Measurements from ENCODE around the gene TEDC1. TPM values are rescaled to one million over a fixed set of nuclear protein-coding genes. Genes with fewer than 3 reads are reported as not detected.

Gene TEDC1, protein sequence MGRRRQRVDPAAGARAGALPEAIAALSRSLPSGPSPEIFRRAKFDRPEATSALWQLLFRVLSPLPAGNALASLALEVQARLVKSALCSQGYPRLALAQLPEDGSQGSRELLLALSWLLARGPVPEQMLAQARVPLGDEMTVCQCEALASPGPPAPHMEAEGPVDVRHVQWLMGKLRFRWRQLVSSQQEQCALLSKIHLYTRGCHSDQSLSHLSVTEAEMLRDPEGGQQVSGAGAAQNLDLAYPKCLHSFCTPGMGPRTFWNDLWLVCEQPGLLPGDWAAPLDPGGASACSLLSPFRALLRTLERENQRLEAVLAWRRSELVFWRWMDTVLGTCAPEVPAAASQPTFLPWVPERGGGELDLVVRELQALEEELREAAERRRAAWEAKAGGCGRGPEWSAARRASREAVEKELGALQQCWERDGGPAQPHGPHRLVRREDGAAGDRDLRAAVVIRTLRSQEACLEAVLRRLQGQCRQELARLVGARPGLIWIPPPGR
- total RNA-seq = 10 to 100 TPM in 1 of 4 donors, 1 to 10 TPM in 3; 7.1 to 12.8 (median 7.6) TPM

DNA sequence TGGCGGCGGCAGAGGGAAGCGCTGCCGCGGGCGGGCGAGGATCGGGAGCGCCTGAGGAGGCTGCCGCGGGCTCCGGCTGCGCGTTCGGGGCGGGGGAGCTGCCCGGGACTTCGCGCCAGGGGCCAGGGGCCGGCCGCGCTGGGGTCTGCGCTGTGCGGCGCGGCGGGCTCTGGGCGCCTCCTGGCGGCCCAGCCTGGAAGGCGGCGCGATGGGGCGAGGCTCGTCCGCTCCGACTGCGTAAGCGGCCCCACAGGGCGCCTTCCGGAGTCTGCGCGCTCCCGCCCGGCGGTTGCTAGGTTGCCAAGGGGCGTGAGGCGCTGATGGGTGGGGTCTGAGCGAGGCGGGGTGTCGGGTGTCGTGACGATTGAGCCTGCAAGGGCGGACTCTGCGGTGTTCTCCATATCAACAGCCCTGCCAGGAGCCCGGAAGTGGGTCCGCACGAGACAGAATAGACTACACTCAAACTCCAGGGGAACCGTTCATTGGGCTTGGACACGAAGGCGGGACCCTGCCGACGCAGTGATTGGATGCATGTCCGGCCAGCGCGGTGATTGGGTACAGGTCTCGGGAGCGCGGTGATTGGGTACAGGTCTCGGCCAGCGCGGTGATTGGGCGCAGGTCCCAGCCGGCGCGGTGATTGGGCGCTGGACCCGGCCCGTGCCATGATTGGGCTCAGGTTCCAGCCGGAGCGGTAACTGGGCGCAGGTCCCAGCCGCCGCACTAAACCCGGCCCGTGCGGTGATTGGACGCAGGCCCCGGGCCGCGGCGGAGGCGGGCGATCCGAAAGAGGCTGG is at the start of gene TEDC1:
TEDC1 (plus strand) TSS at position 675 of the 794 bp plus-strand sequence. CDS start 130 bp downstream, outside the sequence.
- intact Hi-C loops (cut with DNase I) = no loop called here
- DNase-seq = peak; percentile 99
- Histone ChIP-seq H3K4me3 (peak within 1 kb of the TSS; percentile 73 to 86 (median 83)), H3K27ac (peak within 1 kb of the TSS; percentile 90 to 99 (median 96)), H3K4me1 (peaks cover 38 to 65% (median 54%) of the 10 kb centered on the region in 3 donors), H3K27me3 (peaks cover 0 to 21% (median 0%) of the 10 kb centered on the region in 4 donors), H3K36me3 (no peaks in the 10 kb centered on the region), H3K9me3 (no peaks in the 10 kb centered on the region)
- TF ChIP-seq, protein P1, sequence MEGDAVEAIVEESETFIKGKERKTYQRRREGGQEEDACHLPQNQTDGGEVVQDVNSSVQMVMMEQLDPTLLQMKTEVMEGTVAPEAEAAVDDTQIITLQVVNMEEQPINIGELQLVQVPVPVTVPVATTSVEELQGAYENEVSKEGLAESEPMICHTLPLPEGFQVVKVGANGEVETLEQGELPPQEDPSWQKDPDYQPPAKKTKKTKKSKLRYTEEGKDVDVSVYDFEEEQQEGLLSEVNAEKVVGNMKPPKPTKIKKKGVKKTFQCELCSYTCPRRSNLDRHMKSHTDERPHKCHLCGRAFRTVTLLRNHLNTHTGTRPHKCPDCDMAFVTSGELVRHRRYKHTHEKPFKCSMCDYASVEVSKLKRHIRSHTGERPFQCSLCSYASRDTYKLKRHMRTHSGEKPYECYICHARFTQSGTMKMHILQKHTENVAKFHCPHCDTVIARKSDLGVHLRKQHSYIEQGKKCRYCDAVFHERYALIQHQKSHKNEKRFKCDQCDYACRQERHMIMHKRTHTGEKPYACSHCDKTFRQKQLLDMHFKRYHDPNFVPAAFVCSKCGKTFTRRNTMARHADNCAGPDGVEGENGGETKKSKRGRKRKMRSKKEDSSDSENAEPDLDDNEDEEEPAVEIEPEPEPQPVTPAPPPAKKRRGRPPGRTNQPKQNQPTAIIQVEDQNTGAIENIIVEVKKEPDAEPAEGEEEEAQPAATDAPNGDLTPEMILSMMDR (IDR thresholded peaks at IDR 0.05) = peak; percentile 58 to 99 (median 97)
- peak in 3 of 4 donors; percentile 38 to 75 (median 62) for TF ChIP-seq POLR2A (IDR thresholded peaks at IDR 0.05)
- 0% methylated on average over 20 of the region's 94 CpGs; no CpG with 5 or more reads in 1 of the 2 donors for WGBS, 2 donors

DNA sequence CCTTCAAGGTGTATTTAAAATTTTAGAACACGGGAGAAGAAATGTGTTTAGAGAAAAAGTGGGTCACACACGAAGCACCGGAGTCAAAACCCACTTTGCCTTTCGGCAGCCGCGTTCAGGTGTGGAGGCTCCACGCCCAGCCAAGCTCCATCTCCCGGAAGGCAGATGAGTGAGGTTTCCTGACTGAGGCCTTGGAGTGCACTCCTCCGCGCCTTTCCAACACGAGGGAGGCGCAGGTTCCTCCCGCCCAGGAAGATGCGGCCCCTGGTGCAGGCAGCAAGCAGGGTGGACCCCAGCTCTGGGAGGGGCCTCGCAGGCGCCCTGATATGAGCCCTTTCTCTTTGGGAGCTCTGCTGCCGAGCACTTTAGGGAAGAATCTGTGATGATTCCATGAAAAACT is 48.9 kb upstream of the TEDC1 start:
- intact Hi-C loops (cut with DNase I) = no loop called here
- H3K27ac ChIP-seq = no peak overlapping the region
- no peaks in the 10 kb centered on the region for H3K9me3 ChIP-seq
- no peak overlapping the region for H3K4me3 ChIP-seq
- H3K36me3 ChIP-seq = peaks cover 4 to 80% (median 10%) of the 10 kb centered on the region in 3 donors
- H3K4me1 ChIP-seq = peaks cover 0 to 27% (median 0%) of the 10 kb centered on the region in 3 donors
- no peak for TF ChIP-seq POLR2A (IDR thresholded peaks at IDR 0.05)
- TF ChIP-seq, protein P1 (IDR thresholded peaks at IDR 0.05) = no peak
- DNase-seq = no peak
- H3K27me3 ChIP-seq = no peaks in the 10 kb centered on the region
- WGBS, 2 donors = 71 to 81% methylated on average over 9 to 11 of the region's 17 CpGs

DNA sequence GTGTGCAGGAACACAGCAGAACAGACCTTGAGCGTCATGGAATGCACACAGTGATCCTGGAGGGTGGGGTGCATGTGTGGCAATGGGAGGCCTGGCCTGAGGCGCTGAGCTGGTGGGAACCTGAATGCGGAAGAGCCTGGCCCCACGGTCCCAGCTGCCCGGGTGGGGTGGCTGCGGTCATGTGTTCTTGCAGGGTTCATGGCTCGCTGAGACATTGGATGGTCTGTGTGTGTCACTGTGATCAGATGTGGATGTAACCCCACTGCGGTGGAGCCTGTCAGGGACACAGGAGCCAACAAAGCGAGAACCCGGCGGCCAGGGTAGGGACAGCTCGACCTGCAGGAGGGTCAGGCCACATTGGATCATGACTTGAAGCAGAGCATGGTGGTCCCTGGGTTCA is 48.2 kb upstream of the TEDC1 start:
- WGBS, 2 donors = 74 to 80% methylated on average over 9 to 10 of the region's 12 CpGs
- Histone ChIP-seq H3K4me3 (no peak overlapping the region), H3K9me3 (no peaks in the 10 kb centered on the region), H3K27me3 (no peaks in the 10 kb centered on the region), H3K27ac (no peak overlapping the region), H3K4me1 (peaks cover 0 to 19% (median 0%) of the 10 kb centered on the region in 3 donors), H3K36me3 (peaks cover under 1 to 80% (median 10%) of the 10 kb centered on the region in 3 donors)
- intact Hi-C loops (cut with DNase I) = no loop called here
- no peak for DNase-seq
- TF ChIP-seq POLR2A (IDR thresholded peaks at IDR 0.05) = no peak
- TF ChIP-seq, protein P1 (IDR thresholded peaks at IDR 0.05) = no peak

DNA sequence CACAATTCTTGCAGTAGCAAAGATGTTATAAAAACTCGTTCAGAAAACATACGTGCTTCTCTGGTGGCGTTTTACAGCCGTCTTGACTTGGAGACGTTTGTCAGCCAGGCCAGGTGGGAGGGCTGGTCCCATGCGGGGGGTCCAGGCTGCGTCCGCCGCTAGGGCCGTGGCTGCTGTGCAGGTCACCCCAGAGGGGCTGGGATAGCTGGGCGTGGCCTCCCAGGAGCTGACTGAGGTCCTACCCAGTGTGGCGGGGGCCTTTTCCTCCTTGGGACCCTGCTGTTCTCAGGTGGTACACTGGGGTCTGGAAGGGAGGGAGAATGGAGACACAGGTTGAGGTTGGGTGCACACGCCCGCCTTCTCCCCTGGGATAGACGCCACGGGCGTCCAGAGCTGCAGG is 46.2 kb upstream of the TEDC1 start:
- Histone ChIP-seq H3K9me3 (no peaks in the 10 kb centered on the region), H3K4me3 (no peak overlapping the region), H3K27me3 (no peaks in the 10 kb centered on the region), H3K4me1 (peaks cover 0 to 23% (median 0%) of the 10 kb centered on the region in 3 donors), H3K27ac (no peak overlapping the region), H3K36me3 (peaks cover 0 to 69% (median 0%) of the 10 kb centered on the region in 3 donors)
- intact Hi-C loops (cut with DNase I) = no loop called here
- WGBS, 2 donors = 85 to 86% methylated on average over 10 to 15 of the region's 17 CpGs
- DNase-seq = no peak
- no peak for TF ChIP-seq POLR2A (IDR thresholded peaks at IDR 0.05)
- TF ChIP-seq, protein P1 (IDR thresholded peaks at IDR 0.05) = no peak
